ENCODE data around the gene TMCO1.
"Not testable (repeated sequence)": the region's sequence is repeated elsewhere in the genome, so short reads cannot be mapped to it uniquely, and the experiment has no call there.

The TMCO1 gene, protein sequence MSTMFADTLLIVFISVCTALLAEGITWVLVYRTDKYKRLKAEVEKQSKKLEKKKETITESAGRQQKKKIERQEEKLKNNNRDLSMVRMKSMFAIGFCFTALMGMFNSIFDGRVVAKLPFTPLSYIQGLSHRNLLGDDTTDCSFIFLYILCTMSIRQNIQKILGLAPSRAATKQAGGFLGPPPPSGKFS
- 51.5 to 98.1 (median 74.7) reads per million in 17 experiments for total RNA-seq

- peak; percentile 96 to 99 (median 98) for DNase-seq
Measured at GRCh38 chr1:165768513-165769394, at the start of gene TMCO1. TSS of gene TMCO1 (minus strand) at chr1:165768868. CDS start at chr1:165768751, 117 bp downstream.

DNA sequence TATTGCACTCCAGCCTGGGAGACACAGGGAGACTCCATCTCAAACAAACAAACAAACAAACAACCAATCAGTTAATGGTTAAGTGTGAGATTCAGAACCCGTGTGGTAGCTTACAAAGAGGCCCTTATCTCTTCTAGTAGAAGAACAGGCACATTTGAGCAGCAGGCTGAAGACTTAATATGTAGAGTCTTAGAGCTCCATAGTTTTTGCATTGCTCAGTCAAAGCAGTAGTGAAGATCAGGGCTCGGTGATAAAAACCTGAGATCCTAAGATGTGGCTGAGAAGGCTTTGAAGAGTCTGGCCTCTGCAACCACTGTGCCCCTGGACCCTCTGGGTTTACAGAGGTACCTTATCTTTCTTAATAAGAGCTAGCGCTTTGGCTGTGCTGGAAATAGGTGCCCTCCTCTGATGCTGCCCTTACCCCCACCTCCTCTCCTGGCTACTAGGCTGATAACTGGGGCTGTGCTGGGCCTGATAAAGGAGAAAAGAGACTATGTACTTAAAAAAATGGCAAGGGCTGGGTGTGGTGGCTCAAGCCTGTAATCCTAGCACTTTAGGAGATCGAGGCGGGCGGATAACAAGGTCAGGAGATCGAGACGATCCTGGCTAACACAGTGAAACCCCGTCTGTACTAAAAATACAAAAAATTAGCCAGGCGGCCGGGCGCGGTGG is 48.3 kb upstream of the TMCO1 start:
- no peak for DNase-seq

DNA sequence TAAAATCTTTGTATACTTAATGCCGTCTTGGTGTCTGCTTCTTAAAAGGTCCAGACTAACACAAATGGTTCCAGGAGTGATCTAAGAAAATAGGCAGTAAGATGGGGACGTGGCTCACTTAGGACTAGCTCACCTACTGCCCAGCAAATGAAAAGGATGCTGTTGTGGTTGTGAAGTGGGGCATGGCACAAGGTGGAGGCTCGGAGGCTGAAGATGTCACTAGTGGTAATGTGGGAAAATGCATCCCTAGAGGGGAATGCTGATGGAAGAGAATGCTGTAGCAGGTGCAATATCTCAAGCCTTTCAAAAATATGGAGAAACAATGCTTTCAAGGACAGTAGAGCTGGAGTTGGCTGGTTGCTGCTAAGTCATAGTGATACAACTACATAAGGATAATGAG is 47.5 kb upstream of the TMCO1 start:
- no peak for DNase-seq

GRCh38 chr1:165815725-165816124 is 47.1 kb upstream of the TMCO1 start:
- DNase-seq, result no peak

GRCh38 chr1:165807613-165808012 is 38.9 kb upstream of the TMCO1 start:
- no peak for DNase-seq

- not testable (repeated sequence) for DNase-seq
Measured at GRCh38 chr1:165804513-165804912, 35.8 kb upstream of the TMCO1 start.

DNA sequence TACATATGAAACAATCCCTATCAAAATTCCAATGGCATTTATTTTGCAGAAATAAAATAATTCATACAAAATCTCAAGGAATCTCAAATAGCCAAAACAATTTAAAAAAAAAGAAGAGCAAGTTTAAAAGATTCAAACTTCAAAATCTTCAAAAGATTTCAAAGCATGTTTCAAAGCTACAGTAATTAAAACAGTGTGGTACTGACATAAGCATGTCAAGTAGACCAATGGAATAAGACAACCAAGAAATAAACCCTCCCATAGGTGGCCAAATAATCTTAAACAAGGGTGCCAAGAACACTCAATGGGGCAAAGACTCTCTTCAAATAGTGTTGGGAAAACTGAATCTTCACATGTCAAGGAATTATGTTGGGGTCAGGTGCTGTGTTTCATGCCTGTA is 30.7 kb upstream of the TMCO1 start:
- DNase-seq, result no peak

GRCh38 chr1:165795894-165796293 is 27.2 kb upstream of the TMCO1 start:
- no peak for DNase-seq

- no peak for DNase-seq
Measured at GRCh38 chr1:165793951-165794350, 25.3 kb upstream of the TMCO1 start.

DNA sequence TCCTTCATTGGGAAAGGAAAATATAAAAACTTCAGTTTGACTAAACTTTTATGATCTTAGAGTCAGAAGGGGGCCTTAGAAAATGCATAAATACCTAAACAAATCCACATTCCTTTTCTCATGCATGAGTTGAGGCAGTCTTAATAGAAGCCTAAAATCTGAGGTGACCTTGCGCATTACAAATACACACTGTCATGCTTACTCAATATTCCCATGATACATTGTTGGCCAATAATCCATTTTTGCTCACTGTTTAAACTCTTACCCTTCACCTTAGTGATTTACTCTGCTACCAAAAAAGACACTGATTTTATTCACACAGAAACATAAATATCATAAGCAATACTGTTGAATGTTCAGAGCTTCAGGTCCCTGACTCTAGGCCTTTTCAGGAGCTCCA is 19.1 kb upstream of the TMCO1 start:
- no peak for DNase-seq

- DNase-seq, result not testable (repeated sequence)
Measured at GRCh38 chr1:165783519-165783918, 14.9 kb upstream of the TMCO1 start.

GRCh38 chr1:165778197-165778596 is 9.5 kb upstream of the TMCO1 start:
- DNase-seq, result not testable (repeated sequence)

- no peak for DNase-seq
Measured at GRCh38 chr1:165773324-165773965, 4.8 kb upstream of the TMCO1 start.

DNA sequence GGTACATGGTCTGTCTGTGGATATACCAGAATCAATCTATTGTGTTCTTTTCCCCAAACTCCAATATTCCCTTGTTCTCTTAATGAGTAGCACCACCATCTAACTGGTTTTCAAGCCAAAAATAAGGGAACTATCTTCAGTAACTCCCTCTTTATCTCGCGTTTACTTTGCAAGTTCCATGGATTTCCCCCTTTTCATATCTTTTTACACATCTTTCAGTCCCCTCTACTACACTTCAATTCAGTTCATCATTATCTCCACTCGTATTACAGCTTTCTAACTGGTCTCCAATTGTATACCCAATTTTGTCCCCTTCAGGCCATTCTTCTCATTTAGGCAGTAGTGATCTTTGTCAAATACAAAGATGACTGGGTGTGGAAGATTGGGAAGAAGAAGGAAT is 4.1 kb upstream of the TMCO1 start:
- DNase-seq, result no peak

DNA sequence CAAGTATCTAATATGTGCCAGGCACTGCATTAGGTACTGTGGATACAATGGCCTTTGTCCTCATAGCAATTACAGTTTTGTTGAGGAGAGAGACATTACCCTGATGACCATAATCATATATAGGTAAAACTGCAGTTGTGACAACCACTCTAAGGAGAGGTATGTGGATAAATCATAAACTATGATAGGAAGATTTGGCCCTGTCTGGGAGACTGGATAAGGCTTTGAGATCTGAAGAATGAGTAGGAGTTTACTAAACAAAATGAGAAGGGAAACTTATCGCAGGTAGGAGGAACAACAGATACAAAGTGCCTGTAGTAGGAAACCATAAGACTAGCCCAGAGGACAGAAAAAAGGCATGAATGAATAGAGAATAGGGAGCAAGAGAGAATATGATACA is 4.4 kb downstream of the TMCO1 start:
- DNase-seq, result no peak

DNA sequence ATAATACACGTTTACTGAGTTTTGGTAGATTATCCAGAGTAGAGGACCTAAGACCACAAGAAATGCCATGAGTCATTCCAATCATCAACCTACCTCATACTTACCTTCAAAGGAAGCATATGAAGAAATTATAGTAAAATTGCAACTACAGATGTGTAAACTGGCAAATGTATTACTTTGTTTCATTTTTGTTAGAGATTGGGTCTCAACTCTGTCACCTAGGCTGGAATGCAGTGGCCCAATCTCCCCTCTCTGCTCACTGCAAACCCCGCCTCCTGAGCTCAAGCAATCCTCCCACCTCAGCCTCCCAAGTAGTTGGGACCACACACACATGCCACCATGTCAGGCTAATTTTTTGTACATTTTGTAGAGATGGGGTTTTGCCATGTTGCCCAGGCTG is 5.2 kb downstream of the TMCO1 start:
- no peak for DNase-seq

DNA sequence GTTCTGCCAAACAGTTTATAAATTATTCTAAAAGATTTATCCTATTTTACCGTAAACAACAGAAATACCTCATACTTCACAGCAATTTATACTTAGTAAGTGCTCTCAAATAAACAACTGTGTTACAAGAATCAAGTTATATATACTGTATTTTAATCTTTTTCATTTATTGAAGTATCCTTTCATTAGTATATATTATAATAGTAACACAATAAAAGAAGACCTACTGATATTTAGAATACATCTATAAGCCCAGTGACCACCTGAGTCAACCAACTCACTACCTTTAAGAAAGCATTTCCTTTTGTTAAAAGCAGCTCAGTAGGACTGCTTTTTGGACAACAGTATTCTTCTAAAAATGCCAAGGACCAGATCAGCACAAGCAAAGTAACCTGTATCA is 5.9 kb downstream of the TMCO1 start:
- DNase-seq, result no peak

- DNase-seq, result no peak
Measured at GRCh38 chr1:165759095-165759494, 9.6 kb downstream of the TMCO1 start.

DNA sequence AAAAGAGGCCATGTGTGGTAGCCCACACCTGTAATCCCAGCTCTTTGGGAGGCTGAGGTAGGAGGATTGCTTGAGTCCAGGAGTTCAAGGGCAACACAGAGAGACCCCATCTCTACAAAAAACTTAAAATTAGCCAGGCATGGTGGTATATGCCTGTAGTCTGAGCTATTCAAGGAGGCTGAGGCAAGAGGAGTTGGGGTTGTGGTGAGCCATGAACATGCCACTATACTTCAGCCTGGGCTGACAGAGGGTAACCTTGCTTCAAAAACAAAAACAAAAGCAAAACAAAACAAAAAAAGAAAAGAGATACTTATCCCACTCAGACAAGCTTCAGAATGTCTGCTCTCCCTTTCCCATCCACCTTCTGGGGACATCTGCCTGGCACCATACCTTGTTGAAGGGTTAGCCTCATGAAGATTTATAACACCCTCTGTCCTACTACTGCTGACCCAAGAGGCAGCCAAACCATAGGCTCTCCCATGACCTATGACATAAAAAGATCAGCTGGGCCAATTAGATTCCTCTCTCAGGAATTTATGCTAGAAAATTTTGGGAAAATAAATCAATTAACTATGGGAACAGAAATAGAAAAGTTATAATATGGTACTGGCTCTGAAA is 13.2 kb downstream of the TMCO1 start:
- DNase-seq, result no peak

- DNase-seq, result no peak
Measured at GRCh38 chr1:165753934-165754333, 14.7 kb downstream of the TMCO1 start.

- no peak for DNase-seq
Measured at GRCh38 chr1:165748550-165748949, 20.1 kb downstream of the TMCO1 start.

DNA sequence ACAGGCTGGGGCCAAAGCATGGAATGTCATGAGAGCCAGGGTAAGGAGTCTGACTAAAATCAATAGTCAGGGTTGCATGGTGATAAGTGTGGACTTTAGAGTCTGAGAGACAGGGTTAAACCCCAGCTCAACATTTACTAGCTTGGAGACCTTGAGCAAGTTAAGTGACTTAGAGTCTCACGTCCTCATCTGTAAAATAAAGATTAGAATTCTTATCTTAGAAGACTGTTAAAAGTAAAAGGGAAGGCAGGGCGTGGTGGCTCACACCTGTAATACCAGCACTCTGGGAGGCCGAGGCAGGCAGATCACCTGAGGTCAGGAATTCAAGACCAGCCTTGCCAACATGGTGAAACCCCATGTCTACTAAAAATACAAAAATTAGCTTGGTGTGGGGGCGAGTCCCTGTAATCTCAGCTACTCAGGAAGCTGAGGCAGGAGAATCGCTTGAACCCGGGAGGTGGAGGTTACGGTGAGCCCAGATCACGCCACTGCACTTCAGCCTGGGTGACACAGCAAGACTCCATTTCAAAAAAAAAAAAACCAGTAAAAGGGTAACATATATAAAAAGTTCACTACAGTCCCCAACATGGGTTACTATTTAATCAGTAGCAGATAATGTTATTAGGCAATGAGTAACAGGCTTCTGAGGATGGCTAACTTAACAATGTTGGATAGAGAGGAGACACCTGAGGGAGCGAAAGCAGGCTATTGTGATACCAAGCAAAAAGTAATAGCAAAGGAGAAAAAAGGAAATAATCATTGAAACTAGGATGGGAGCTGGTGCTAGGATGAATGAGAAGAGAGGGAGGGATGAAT is 20.8 kb downstream of the TMCO1 start:
- DNase-seq, result no peak

Data from suppressor macrophage (primary cell).